Endothelial cell of umbilical vein (primary cell): ENCODE results near the gene STN1. TPM values are rescaled to one million over a fixed set of nuclear protein-coding genes. Genes with fewer than 3 reads are reported as not detected.

Experiments
- BruUV-seq: library from RNA; stranded (reverse); fragments of 400-500 nt; replicated peaks from 2 replicates; lab custom pipeline; 2021; lab: Mats Ljungman, UMichigan
- CTCF ChIA-PET: fragments of 300-600, 350-600 bp; sonication (Branson Sonifier 250); formaldehyde crosslinking; loops from one replicate; lab custom pipeline; 2021; ENCODE audit warnings: antibody characterized with exemption, inconsistent platforms; lab: Charles Lee
- POLR2A ChIA-PET: fragments of 300-600, 350-600 bp; sonication (Branson Sonifier 250); formaldehyde crosslinking; loops from one replicate; lab custom pipeline; 2021; ENCODE audit warnings: antibody characterized with exemption, inconsistent platforms; lab: Charles Lee
- DNase-seq: peaks from one replicate; pipeline ENCODE4 v3.0.0-alpha.2; 2011; ENCODE audit warnings: low read depth, low spot score
- FAIRE-seq: peaks from 2 replicates; lab custom pipeline; 2011; peaks lifted over from hg19 to GRCh38; lab: Jason Lieb, UNC
- H2AFZ ChIP-seq: 2 replicates; pipeline ENCODE4 v1.6.0; 2012; ENCODE audit warnings: low read depth, low read length, control low read depth, inconsistent platforms
- H3K27ac ChIP-seq: 2 replicates; pipeline ENCODE4 v1.5.1; 2011; ENCODE audit warnings: low read depth, mild to moderate bottlenecking, control low read depth, low read length, moderate library complexity; ENCODE audit not compliant: insufficient read depth
- H3K27me3 ChIP-seq, 2 experiments: 2 replicates each; pipeline versions ENCODE4 v1.6.0 to v1.6.1; 2011; ENCODE audit warnings: low read length in 2 of 2, mixed read lengths in 1 of 2; ENCODE audit not compliant: control insufficient read depth in 2 of 2, insufficient read depth in 2 of 2
- H3K36me3 ChIP-seq, 2 experiments: 2 replicates in 1 of 2; 3 replicates in 1 of 2; pipeline ENCODE4 v1.5.1; 2011; ENCODE audit warnings: low read length in 2 of 2, mild to moderate bottlenecking in 1 of 2, moderate library complexity in 1 of 2; ENCODE audit not compliant: control insufficient read depth in 2 of 2, insufficient read depth in 2 of 2; ENCODE audit errors: extremely low read depth in 1 of 2
- H3K4me1 ChIP-seq: 3 replicates; pipeline ENCODE4 v1.5.1; 2011; ENCODE audit warnings: mild to moderate bottlenecking, low read length; ENCODE audit not compliant: control insufficient read depth, insufficient read depth; ENCODE audit errors: extremely low read depth
- H3K4me2 ChIP-seq: 2 replicates; pipeline ENCODE4 v1.6.1; 2011; ENCODE audit warnings: low read length, control low read depth, mixed read lengths; ENCODE audit not compliant: insufficient read depth
- H3K4me3 ChIP-seq, 3 experiments: fragments of 200-600 bp in 1 of 3; sonication (generic), shearing (Covaris generic) in 1 of 3; replicated peaks in 1 of 3; 2 replicates each; pipeline ENCODE4 v1.5.1; 2011 to 2016; ENCODE audit warnings: control low read depth in 3 of 3, low read length in 3 of 3, mild to moderate bottlenecking in 2 of 3, inconsistent platforms in 1 of 3, low read depth in 1 of 3, moderate library complexity in 1 of 3; ENCODE audit not compliant: insufficient read depth in 1 of 3
- H3K79me2 ChIP-seq: 2 replicates; pipeline ENCODE4 v1.6.0; 2012; ENCODE audit warnings: low read length, inconsistent platforms; ENCODE audit not compliant: control insufficient read depth, insufficient read depth
- H3K9ac ChIP-seq: replicated peaks from 2 replicates; pipeline ENCODE3; 2011; ENCODE audit warnings: low read length, control low read depth; ENCODE audit not compliant: insufficient read depth; ENCODE audit errors: extremely low read depth
- H3K9me1 ChIP-seq: replicated peaks from 3 replicates; pipeline ENCODE4 v1.6.0; 2011; ENCODE audit warnings: mild to moderate bottlenecking, low read length; ENCODE audit not compliant: control insufficient read depth, insufficient read depth; ENCODE audit errors: extremely low read depth
- H3K9me3 ChIP-seq: replicated peaks from 2 replicates; pipeline ENCODE4 v1.5.1; 2012; ENCODE audit warnings: low read length, inconsistent platforms; ENCODE audit not compliant: control insufficient read depth, insufficient read depth
- H4K20me1 ChIP-seq: replicated peaks from 2 replicates; pipeline ENCODE3; 2011; ENCODE audit warnings: mild to moderate bottlenecking, low read length; ENCODE audit not compliant: control insufficient read depth, insufficient read depth; ENCODE audit errors: extremely low read depth
- FOS ChIP-seq: IDR thresholded peaks from 2 replicates; pipeline ENCODE4 v1.6.1; 2011; ENCODE audit warnings: mild to moderate bottlenecking, low read length, moderate library complexity, borderline replicate concordance; ENCODE audit not compliant: insufficient read depth
- GATA2 ChIP-seq: IDR thresholded peaks from 2 replicates; pipeline ENCODE4 v1.7.0; 2011; ENCODE audit warnings: low read depth, mild to moderate bottlenecking, moderate library complexity, mixed read lengths, low read length; ENCODE audit not compliant: insufficient read length, insufficient read depth
- JUN ChIP-seq: IDR thresholded peaks from 2 replicates; pipeline ENCODE4 v1.6.1; 2011; ENCODE audit warnings: borderline replicate concordance, low read depth; ENCODE audit not compliant: insufficient read length, insufficient read depth
- MYC ChIP-seq: IDR thresholded peaks from one replicate; pipeline ENCODE4 v1.6.1; 2011; ENCODE audit warnings: mild to moderate bottlenecking, low read depth, low read length
- POLR2A ChIP-seq: IDR thresholded peaks from 2 replicates; pipeline ENCODE4 v1.6.1; 2012; ENCODE audit warnings: low read depth, mild to moderate bottlenecking, control low read depth, low read length
- dilution Hi-C: fragments of 300-500 bp; cut with MboI; formaldehyde crosslinking; loops from one replicate; pipeline ENCODE4 v1.15.0; 2019; ENCODE audit warnings: low sequenced_read_pairs; ENCODE audit not compliant: extremely low pct_ligation_motif_present
- intact Hi-C: fragments of 100-400 bp; cut with micrococcal nuclease; formaldehyde crosslinking; loops from one replicate; pipeline ENCODE4 v1.10.0; 2022
- polyA plus RNA-seq, 4 experiments: library from polyadenylated mRNA; depleted of rRNA in 3 of 4; stranded (reverse) in 3 of 4; unstranded in 1 of 4; fragments of >200 nt; gene quantifications; 2 replicates each; pipeline versions ENCODE4 v1.2.1 to v1.2.3, GENCODE V29; 2011 to 2012; ENCODE audit warnings: missing spikeins in 1 of 4
- total RNA-seq: library from RNA; stranded (reverse); gene quantifications from 2 replicates; pipeline ENCODE4 v1.2.3, GENCODE V29; 2021
- TF ChIP-seq, protein P1 (sequence below), 2 donors: IDR thresholded peaks; 1 replicate in 1 of 2; 2 replicates in 1 of 2; pipeline ENCODE4 v1.5.1; 2011; ENCODE audit warnings: low read length in 2 of 2, mild to moderate bottlenecking in 2 of 2, moderate library complexity in 2 of 2, control low read depth in 1 of 2, inconsistent platforms in 1 of 2, low read depth in 1 of 2; ENCODE audit not compliant: insufficient read depth in 1 of 2; ENCODE audit errors: extremely low read depth in 1 of 2
- TF ChIP-seq, protein P2 (sequence below): IDR thresholded peaks from 2 replicates; pipeline ENCODE4 v1.6.1; 2011; ENCODE audit not compliant: insufficient read depth, insufficient read length

STN1 gene
- total and polyA plus RNA-seq, 2 donors (not counting 3 experiments of a cell fraction or from before 2014, with no cell fraction given), result 10.8 to 15.3 TPM

DNA sequence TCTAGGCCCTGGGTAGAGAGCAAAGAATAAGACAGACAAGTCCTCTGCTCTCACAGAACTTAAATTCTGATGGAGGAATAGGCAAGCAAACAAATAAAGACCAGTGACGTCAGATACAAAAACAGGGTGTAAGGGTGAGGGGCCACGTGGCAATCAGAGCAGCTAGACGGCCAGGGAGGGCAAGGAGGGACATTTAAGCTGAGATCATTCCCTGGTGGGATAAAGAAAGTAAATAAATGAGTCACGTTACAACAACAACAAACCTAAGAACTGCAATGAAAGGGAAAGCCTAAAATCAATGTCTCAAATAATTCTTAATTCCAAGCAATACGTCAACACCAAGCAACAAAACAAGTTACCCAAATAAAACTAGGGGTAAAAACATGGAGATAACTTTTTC, 21.8 kb downstream of the STN1 start:
- no TSS peak for BruUV-seq
- Histone ChIP-seq H3K4me1 (peaks cover 35% of the 10 kb centered on the region), H3K9me3 (no peaks in the 10 kb centered on the region), H3K9me1 (no peaks in the 10 kb centered on the region), H3K27ac (peak overlapping the region; percentile 85), H3K79me2 (no peaks in the 10 kb centered on the region), H3K27me3 (no peaks in the 10 kb centered on the region), H2AFZ (no peak overlapping the region), H3K36me3 (peaks cover 2 to 4% of the 10 kb centered on the region in 2 experiments), H3K4me2 (peak overlapping the region; percentile 27), H3K9ac (peak overlapping the region; percentile 42), H4K20me1 (no peaks in the 10 kb centered on the region), H3K4me3 (no peak overlapping the region)
- TF ChIP-seq JUN (peak; percentile 27), POLR2A (no peak), MYC (peak; percentile 68), GATA2 (no peak), FOS (peak; percentile 29)
- TF ChIP-seq, protein P1, sequence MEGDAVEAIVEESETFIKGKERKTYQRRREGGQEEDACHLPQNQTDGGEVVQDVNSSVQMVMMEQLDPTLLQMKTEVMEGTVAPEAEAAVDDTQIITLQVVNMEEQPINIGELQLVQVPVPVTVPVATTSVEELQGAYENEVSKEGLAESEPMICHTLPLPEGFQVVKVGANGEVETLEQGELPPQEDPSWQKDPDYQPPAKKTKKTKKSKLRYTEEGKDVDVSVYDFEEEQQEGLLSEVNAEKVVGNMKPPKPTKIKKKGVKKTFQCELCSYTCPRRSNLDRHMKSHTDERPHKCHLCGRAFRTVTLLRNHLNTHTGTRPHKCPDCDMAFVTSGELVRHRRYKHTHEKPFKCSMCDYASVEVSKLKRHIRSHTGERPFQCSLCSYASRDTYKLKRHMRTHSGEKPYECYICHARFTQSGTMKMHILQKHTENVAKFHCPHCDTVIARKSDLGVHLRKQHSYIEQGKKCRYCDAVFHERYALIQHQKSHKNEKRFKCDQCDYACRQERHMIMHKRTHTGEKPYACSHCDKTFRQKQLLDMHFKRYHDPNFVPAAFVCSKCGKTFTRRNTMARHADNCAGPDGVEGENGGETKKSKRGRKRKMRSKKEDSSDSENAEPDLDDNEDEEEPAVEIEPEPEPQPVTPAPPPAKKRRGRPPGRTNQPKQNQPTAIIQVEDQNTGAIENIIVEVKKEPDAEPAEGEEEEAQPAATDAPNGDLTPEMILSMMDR (IDR thresholded peaks at IDR 0.05; ENCODE audit: extremely low read depth in 1 of 2, insufficient read depth in 1 of 2, low read depth in 1 of 2, low read length in 2 of 2), result no peak
- TF ChIP-seq, protein P2, sequence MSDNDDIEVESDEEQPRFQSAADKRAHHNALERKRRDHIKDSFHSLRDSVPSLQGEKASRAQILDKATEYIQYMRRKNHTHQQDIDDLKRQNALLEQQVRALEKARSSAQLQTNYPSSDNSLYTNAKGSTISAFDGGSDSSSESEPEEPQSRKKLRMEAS, result peak; percentile 20
- POLR2A ChIA-PET, result no interaction called here
- DNase-seq (peak; percentile 66), FAIRE-seq (peak; percentile 28)
- intact Hi-C loops, result no loop called here
- CTCF ChIA-PET, result interaction anchor here (1.0 to 3.8 kb wide), 2 partner anchors 12 to 137 kb away, joined by 3 to 11 read pairs; no protein-coding TSS in a partner anchor
- dilution Hi-C loops, result no loop called here
